Nephron progenitor cell (in vitro differentiated cells): ENCODE results near the gene LPP.

Source experiments
- DNase-seq: peaks from one replicate; pipeline ENCODE4 v3.0.0; 2021
- H3K27ac Mint-ChIP-seq: 2 replicates; pipeline ENCODE4 v1.8.0; 2021; ENCODE audit warnings: mild to moderate bottlenecking, moderate library complexity, mixed read lengths
- H3K27me3 Mint-ChIP-seq: 2 replicates; pipeline ENCODE4 v1.8.0; 2021; ENCODE audit warnings: mild to moderate bottlenecking, low read depth, mixed read lengths; ENCODE audit not compliant: poor library complexity
- H3K36me3 Mint-ChIP-seq: 2 replicates; pipeline ENCODE4 v1.8.0; 2021; ENCODE audit warnings: low read depth, mixed read lengths
- H3K4me1 Mint-ChIP-seq: 2 replicates; pipeline ENCODE4 v1.8.0; 2021; ENCODE audit warnings: mixed read lengths
- H3K4me3 Mint-ChIP-seq: 2 replicates; pipeline ENCODE4 v1.8.0; 2021; ENCODE audit warnings: mild to moderate bottlenecking, moderate library complexity, mixed read lengths
- H3K9me3 Mint-ChIP-seq: 2 replicates; pipeline ENCODE4 v1.8.0; 2021; ENCODE audit warnings: mild to moderate bottlenecking, moderate library complexity, mixed read lengths
- CTCF ChIP-seq: fragments of 200-600 bp; sonication (generic); IDR thresholded peaks from 2 replicates; pipeline ENCODE4 v1.5.0; 2021; ENCODE audit warnings: antibody characterized with exemption

Gene LPP

GRCh38 chr3:188390775-188391443 is 237.0 kb downstream of the LPP start:
- no peak for TF ChIP-seq CTCF

GRCh38 chr3:188391592-188391991 is 237.6 kb downstream of the LPP start:
- no peaks in the 10 kb centered on the region for H3K27me3 Mint-ChIP-seq
- H3K27ac Mint-ChIP-seq, result no peak overlapping the region
- H3K4me3 Mint-ChIP-seq, result no peak overlapping the region

More at GRCh38 chr3:188390775-188391443, 237.0 kb downstream of the LPP start:
- no peaks in the 10 kb centered on the region for H3K36me3 Mint-ChIP-seq
- H3K9me3 Mint-ChIP-seq, result no peaks in the 10 kb centered on the region
- H3K4me3 Mint-ChIP-seq, result no peak overlapping the region
- H3K27me3 Mint-ChIP-seq, result no peaks in the 10 kb centered on the region
- DNase-seq, result no peak
- peak overlapping the region; percentile 22 for H3K27ac Mint-ChIP-seq
- H3K4me1 Mint-ChIP-seq, result peaks cover 24% of the 10 kb centered on the region

GRCh38 chr3:188392076-188392475 is 238.1 kb downstream of the LPP start:
- H3K4me1 Mint-ChIP-seq, result peaks cover 30% of the 10 kb centered on the region
- no peaks in the 10 kb centered on the region for H3K36me3 Mint-ChIP-seq
- TF ChIP-seq CTCF, result no peak
- no peaks in the 10 kb centered on the region for H3K9me3 Mint-ChIP-seq
- DNase-seq, result no peak
- no peaks in the 10 kb centered on the region for H3K27me3 Mint-ChIP-seq
- H3K4me3 Mint-ChIP-seq, result no peak overlapping the region
- H3K27ac Mint-ChIP-seq, result no peak overlapping the region

More at GRCh38 chr3:188391592-188391991, 237.6 kb downstream of the LPP start:
- Mint-ChIP-seq H3K9me3 (no peaks in the 10 kb centered on the region), H3K36me3 (no peaks in the 10 kb centered on the region), H3K4me1 (peaks cover 26% of the 10 kb centered on the region)
- DNase-seq, result no peak
- TF ChIP-seq CTCF, result no peak

- Mint-ChIP-seq H3K9me3 (no peaks in the 10 kb centered on the region), H3K4me1 (peaks cover 40% of the 10 kb centered on the region), H3K27me3 (no peaks in the 10 kb centered on the region), H3K27ac (no peak overlapping the region), H3K36me3 (no peaks in the 10 kb centered on the region), H3K4me3 (no peak overlapping the region)
- TF ChIP-seq CTCF, result no peak
- no peak for DNase-seq
Observed at GRCh38 chr3:188394623-188395022, 240.7 kb downstream of the LPP start.

GRCh38 chr3:188396251-188396650 is 242.3 kb downstream of the LPP start:
- H3K9me3 Mint-ChIP-seq, result no peaks in the 10 kb centered on the region
- TF ChIP-seq CTCF, result no peak

GRCh38 chr3:188396900-188397299 is 242.9 kb downstream of the LPP start:
- DNase-seq, result no peak
- Mint-ChIP-seq H3K27me3 (no peaks in the 10 kb centered on the region), H3K27ac (no peak overlapping the region), H3K9me3 (no peaks in the 10 kb centered on the region), H3K4me3 (no peak overlapping the region), H3K36me3 (no peaks in the 10 kb centered on the region), H3K4me1 (peaks cover 29% of the 10 kb centered on the region)
- TF ChIP-seq CTCF, result no peak

More at GRCh38 chr3:188396251-188396650, 242.3 kb downstream of the LPP start:
- no peaks in the 10 kb centered on the region for H3K27me3 Mint-ChIP-seq
- peaks cover 29% of the 10 kb centered on the region for H3K4me1 Mint-ChIP-seq
- H3K36me3 Mint-ChIP-seq, result no peaks in the 10 kb centered on the region
- H3K4me3 Mint-ChIP-seq, result no peak overlapping the region
- DNase-seq, result no peak
- no peak overlapping the region for H3K27ac Mint-ChIP-seq
